Smooth muscle cell (in vitro differentiated cells): Measurements from ENCODE around the gene DOCK9. TPM values are rescaled to one million over a fixed set of nuclear protein-coding genes. Genes with fewer than 3 reads are reported as not detected.

Experiments
- DNase-seq: peaks from one replicate; lab custom pipeline; 2025; ENCODE audit not compliant: unreplicated experiment; lab: John Stamatoyannopoulos, UW
- H2AFZ ChIP-seq: fragments of 200-600 bp; sonication (generic); 2 replicates; pipeline ENCODE4 v1.6.0; 2016; ENCODE audit warnings: antibody characterized with exemption, low read depth, mild to moderate bottlenecking
- H3F3A ChIP-seq: fragments of 200-600 bp; sonication (generic); 2 replicates; pipeline ENCODE4 v1.6.0; 2017; ENCODE audit warnings: antibody characterized with exemption, low read depth
- H3K27ac ChIP-seq: fragments of 200-600 bp; sonication (generic); 2 replicates; pipeline ENCODE4 v1.5.1; 2016; ENCODE audit warnings: low read depth, mild to moderate bottlenecking
- H3K27me3 ChIP-seq: fragments of 200-600 bp; sonication (generic); 2 replicates; pipeline ENCODE4 v1.6.1; 2016; ENCODE audit warnings: low read depth, mild to moderate bottlenecking
- H3K36me3 ChIP-seq: fragments of 200-600 bp; sonication (generic); 2 replicates; pipeline ENCODE4 v1.5.1; 2016; ENCODE audit warnings: low read depth
- H3K4me1 ChIP-seq: fragments of 200-600 bp; sonication (generic); 2 replicates; pipeline ENCODE4 v1.5.1; 2016; ENCODE audit warnings: low read depth
- H3K4me2 ChIP-seq: fragments of 200-600 bp; sonication (generic); 2 replicates; pipeline ENCODE4 v1.6.0; 2016; ENCODE audit warnings: mild to moderate bottlenecking
- H3K4me3 ChIP-seq: fragments of 200-600 bp; sonication (generic); 2 replicates; pipeline ENCODE4 v1.5.1; 2016; ENCODE audit warnings: mild to moderate bottlenecking
- H3K79me2 ChIP-seq: fragments of 200-600 bp; sonication (generic); 2 replicates; pipeline ENCODE4 v1.6.0; 2016; ENCODE audit warnings: low read depth, mild to moderate bottlenecking
- H3K9ac ChIP-seq: fragments of 200-600 bp; sonication (generic); 2 replicates; pipeline ENCODE4 v1.6.0; 2016; ENCODE audit warnings: low read depth
- H3K9me3 ChIP-seq: fragments of 200-600 bp; sonication (generic); replicated peaks from 2 replicates; pipeline ENCODE4 v1.5.1; 2016; ENCODE audit warnings: low read depth
- H4K20me1 ChIP-seq: fragments of 200-600 bp; sonication (generic); 2 replicates; pipeline ENCODE4 v1.6.0; 2016; ENCODE audit warnings: low read depth
- CTCF ChIP-seq: fragments of 200-600 bp; sonication (generic); IDR thresholded peaks from 2 replicates; pipeline ENCODE4 v1.5.1; 2017; ENCODE audit warnings: borderline replicate concordance, mild to moderate bottlenecking, antibody characterized with exemption; ENCODE audit not compliant: insufficient read depth, poor library complexity, severe bottlenecking
- WGBS: methylation state at CpG from one replicate; pipeline ENCODE4 v1.1.7; 2016; ENCODE audit warnings: low lambda C conversion rate; 5-methylcytosine and 5-hydroxymethylcytosine counted together
- polyA plus RNA-seq: library from polyadenylated mRNA; unstranded; fragments of >200 nt; fragmentation: Nextera tagmentation; extraction: Ambion mirVana; gene quantifications from 2 replicates; pipeline ENCODE4 v1.2.1, GENCODE V29; 2016
- total RNA-seq: library from RNA; depleted of rRNA; stranded (reverse); fragments of >200 nt; gene quantifications from 2 replicates; pipeline ENCODE4 v1.2.3, GENCODE V29; 2014

Gene DOCK9
- total and polyA plus RNA-seq, 2 experiments from 2014 or later: 5.7 to 25.1 TPM

- DNase-seq: no peak
- peak overlapping the region; percentile 36 for H3K9ac ChIP-seq
- H3K36me3 ChIP-seq: no peaks in the 10 kb centered on the region
- WGBS: 95% methylated on average over 3 of the region's 3 CpGs
- H2AFZ ChIP-seq: no peak overlapping the region
- no peaks in the 10 kb centered on the region for H3F3A ChIP-seq
- H3K4me3 ChIP-seq: no peak overlapping the region
- no peaks in the 10 kb centered on the region for H3K9me3 ChIP-seq
- no peaks in the 10 kb centered on the region for H3K79me2 ChIP-seq
- H4K20me1 ChIP-seq: no peaks in the 10 kb centered on the region
- H3K4me1 ChIP-seq: no peaks in the 10 kb centered on the region
- H3K27me3 ChIP-seq: no peaks in the 10 kb centered on the region
- TF ChIP-seq CTCF: no peak
- no peak overlapping the region for H3K4me2 ChIP-seq
- H3K27ac ChIP-seq: peak overlapping the region; percentile 63
These were observed 40.7 kb upstream of the DOCK9 start for GRCh38 chr13:99018418-99019180.

GRCh38 chr13:99015606-99016490 lies 38.0 kb upstream of the DOCK9 start:
- H3K4me3 ChIP-seq: no peak overlapping the region
- no peaks in the 10 kb centered on the region for H3K79me2 ChIP-seq
- H3K9me3 ChIP-seq: no peaks in the 10 kb centered on the region
- no peaks in the 10 kb centered on the region for H3F3A ChIP-seq
- no peaks in the 10 kb centered on the region for H3K27me3 ChIP-seq
- TF ChIP-seq CTCF: no peak
- H3K4me2 ChIP-seq: no peak overlapping the region
- no peak for DNase-seq
- H3K4me1 ChIP-seq: no peaks in the 10 kb centered on the region
- 87% methylated on average over 15 of the region's 15 CpGs for WGBS
- no peak overlapping the region for H2AFZ ChIP-seq
- H3K27ac ChIP-seq: no peak overlapping the region
- H3K36me3 ChIP-seq: no peaks in the 10 kb centered on the region
- no peak overlapping the region for H3K9ac ChIP-seq
- no peaks in the 10 kb centered on the region for H4K20me1 ChIP-seq

- no peaks in the 10 kb centered on the region for H3K79me2 ChIP-seq
- no peak overlapping the region for H3K27ac ChIP-seq
- no peaks in the 10 kb centered on the region for H3F3A ChIP-seq
- TF ChIP-seq CTCF: no peak
- no peaks in the 10 kb centered on the region for H3K4me1 ChIP-seq
- H2AFZ ChIP-seq: no peak overlapping the region
- H3K27me3 ChIP-seq: no peaks in the 10 kb centered on the region
- H3K9ac ChIP-seq: no peak overlapping the region
- no peak overlapping the region for H3K4me3 ChIP-seq
- no peaks in the 10 kb centered on the region for H3K9me3 ChIP-seq
- no peaks in the 10 kb centered on the region for H3K36me3 ChIP-seq
- WGBS: 87% methylated on average over 4 of the region's 4 CpGs
- H3K4me2 ChIP-seq: no peak overlapping the region
- DNase-seq: no peak
- H4K20me1 ChIP-seq: no peaks in the 10 kb centered on the region
These were observed 36.7 kb upstream of the DOCK9 start for GRCh38 chr13:99014522-99014921.
